Measurements from ENCODE around the gene SPON1. TPM values are rescaled to one million over a fixed set of nuclear protein-coding genes. Genes with fewer than 3 reads are reported as not detected.
A peak's percentile ranks its signal among the peaks of the same experiment; 100 is the strongest.

The SPON1 gene
- total RNA-seq, 4 donors from 2014 or later, result 80.2 to 141 (median 103) TPM

- no peak for TF ChIP-seq CTCF (IDR thresholded peaks at IDR 0.05)
- ATAC-seq (ENCODE audit: low FRiP score), result no peak
- no peak for DNase-seq (ENCODE audit: low spot score)
Measured at GRCh38 chr11:14254533-14255237, 292.2 kb downstream of the SPON1 start.

GRCh38 chr11:14255238-14255534 lies 292.7 kb downstream of the SPON1 start:
- no peak for TF ChIP-seq CTCF (IDR thresholded peaks at IDR 0.05)
- DNase-seq (ENCODE audit: low spot score), result no peak
- ATAC-seq (ENCODE audit: low FRiP score), result no peak

GRCh38 chr11:14258221-14258935 lies 295.9 kb downstream of the SPON1 start:
- DNase-seq (ENCODE audit: low spot score) (no peak), ATAC-seq (ENCODE audit: low FRiP score) (peak; percentile 79)
- TF ChIP-seq CTCF (IDR thresholded peaks at IDR 0.05), result no peak

GRCh38 chr11:14259186-14259784 lies 296.8 kb downstream of the SPON1 start:
- DNase-seq (ENCODE audit: low spot score) (no peak), ATAC-seq (ENCODE audit: low FRiP score) (no peak)
- TF ChIP-seq CTCF (IDR thresholded peaks at IDR 0.05), result no peak

- no peak for ATAC-seq (ENCODE audit: low FRiP score)
- TF ChIP-seq CTCF (IDR thresholded peaks at IDR 0.05), result no peak
- no peak for DNase-seq (ENCODE audit: low spot score)
Measured at GRCh38 chr11:14259878-14260277, 297.4 kb downstream of the SPON1 start.

- no peak for TF ChIP-seq CTCF (IDR thresholded peaks at IDR 0.05)
- no peak for ATAC-seq (ENCODE audit: low FRiP score)
Measured at GRCh38 chr11:14261066-14261465, 298.5 kb downstream of the SPON1 start.

More at GRCh38 chr11:14261066-14261465, 298.5 kb downstream of the SPON1 start:
- DNase-seq (ENCODE audit: low spot score), result no peak
